Jurkat, Clone E6-1 (cell line): Measurements from ENCODE around the gene IFT88.

Source experiments
- DNase-seq: peaks from one replicate; pipeline ENCODE4 v3.0.0-alpha.2; 2011; ENCODE audit warnings: low read depth, low spot score
- H3K4me3 ChIP-seq: 2 replicates; pipeline ENCODE4 v1.5.1; 2011; ENCODE audit warnings: mild to moderate bottlenecking, low read length, control low read depth, moderate library complexity

IFT88 gene

DNA sequence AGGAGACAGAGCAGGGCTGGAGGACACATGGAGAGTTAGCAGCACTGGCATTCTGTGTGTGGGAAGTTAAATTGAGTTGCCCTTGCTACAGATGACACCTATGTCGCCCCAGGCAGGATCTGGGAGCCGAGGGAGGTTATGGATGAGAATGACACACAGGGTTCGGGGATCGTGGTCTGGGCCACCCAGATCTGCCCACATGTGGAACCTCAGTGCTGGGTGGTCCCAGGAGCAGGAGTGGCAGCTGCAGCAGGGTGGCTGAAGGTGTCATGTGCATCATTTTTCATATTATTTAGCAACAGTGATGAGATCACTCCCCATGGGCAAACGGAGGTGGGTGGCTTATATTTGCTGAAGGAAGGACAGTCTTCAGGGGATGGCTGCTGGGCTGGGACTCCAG, 139.7 kb downstream of the IFT88 start:
- no peak for DNase-seq
- no peak overlapping the region for H3K4me3 ChIP-seq

DNA sequence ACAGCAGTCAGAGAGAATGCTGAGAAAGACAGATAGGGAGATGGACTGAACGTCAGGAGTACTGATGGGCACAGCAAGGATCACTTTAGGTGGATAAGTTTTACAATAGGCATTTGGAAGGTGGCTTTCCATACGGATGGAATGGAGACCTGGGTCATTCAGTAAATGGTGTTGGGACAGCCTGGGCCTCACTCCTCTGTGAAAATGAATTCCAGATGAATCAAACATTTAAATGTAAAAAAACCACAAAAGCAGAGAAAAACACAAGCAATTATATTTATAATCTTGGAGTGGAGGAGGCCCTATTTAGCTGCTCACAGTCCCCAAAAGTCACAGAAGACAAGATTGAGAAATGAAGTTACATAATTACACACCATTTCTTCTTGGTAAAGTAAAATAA, 141.3 kb downstream of the IFT88 start:
- no peak for DNase-seq
- no peak overlapping the region for H3K4me3 ChIP-seq

DNA sequence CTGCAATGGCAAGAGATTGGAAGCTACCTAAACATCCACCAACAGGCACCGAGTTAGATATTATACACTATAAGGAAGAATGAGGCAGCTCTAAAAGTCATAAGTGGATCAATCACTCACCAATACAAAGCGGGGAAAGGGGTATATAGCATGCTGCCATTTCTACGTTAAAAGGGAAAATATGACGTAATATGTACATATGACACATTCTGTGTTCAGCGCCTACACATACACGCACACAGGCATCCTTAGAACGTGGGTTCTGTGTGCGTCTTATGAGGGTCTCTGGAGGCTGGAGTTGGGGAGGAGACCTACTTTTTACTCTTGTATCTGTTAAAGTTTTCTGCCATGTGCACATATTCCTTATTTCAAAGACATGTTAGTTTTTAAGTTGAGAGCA, 142.4 kb downstream of the IFT88 start:
- no peak for DNase-seq
- H3K4me3 ChIP-seq: no peak overlapping the region

DNA sequence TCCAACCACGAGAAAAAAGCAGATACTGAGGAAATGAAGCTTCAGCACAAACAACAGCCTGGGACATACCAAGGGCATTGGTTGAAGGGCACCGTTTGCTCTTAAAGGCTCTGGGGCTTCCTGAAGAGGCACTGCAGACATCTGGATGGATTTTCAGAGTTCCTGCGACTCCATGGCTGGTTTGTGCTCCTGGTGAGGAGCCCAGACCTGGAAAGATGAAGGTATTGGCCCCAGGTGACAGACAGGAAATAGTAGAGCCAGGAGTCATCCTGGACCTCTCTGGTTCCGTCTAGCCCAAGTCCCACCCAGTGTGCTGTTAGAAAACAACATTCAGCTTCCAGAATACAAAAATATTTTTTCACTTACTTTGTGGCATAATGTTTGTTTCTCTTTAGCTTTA, 142.8 kb downstream of the IFT88 start:
- H3K4me3 ChIP-seq: no peak overlapping the region
- DNase-seq: no peak

DNA sequence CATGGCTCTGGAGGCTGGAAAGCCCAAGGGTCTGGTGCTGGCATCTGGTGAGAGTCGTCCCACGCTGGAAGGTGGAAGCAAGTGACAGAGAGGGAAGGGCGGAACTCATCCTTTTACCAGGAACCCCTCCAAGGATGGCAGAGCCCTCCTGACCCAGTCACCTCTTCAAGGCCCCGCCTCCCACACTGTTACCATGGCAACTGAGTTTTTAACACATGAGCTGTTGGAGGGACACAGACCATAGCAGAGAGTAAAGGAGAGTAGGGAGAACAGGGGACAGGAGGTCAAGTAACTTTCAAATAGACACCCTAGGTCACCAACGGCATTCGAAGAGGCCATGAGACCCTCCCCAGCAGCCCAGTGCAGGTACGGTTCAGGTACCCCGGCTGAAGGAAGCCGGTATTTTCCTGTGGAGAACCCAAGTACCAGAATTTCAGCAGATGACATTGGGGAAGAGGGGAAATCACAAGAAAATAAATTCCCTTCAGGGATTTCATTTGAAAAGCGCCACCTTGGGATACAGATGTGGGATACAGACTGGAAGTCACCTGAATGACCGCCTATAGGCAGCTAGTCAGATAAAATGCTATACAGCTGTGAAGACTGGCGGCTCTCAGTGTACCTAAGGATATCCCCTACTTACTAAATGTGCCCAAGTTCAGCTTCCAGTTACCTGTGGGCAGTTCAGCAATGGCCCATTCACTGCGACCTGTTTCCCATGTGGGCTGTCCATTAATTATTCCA, 144.5 kb downstream of the IFT88 start:
- no peak for DNase-seq
- no peak overlapping the region for H3K4me3 ChIP-seq

DNA sequence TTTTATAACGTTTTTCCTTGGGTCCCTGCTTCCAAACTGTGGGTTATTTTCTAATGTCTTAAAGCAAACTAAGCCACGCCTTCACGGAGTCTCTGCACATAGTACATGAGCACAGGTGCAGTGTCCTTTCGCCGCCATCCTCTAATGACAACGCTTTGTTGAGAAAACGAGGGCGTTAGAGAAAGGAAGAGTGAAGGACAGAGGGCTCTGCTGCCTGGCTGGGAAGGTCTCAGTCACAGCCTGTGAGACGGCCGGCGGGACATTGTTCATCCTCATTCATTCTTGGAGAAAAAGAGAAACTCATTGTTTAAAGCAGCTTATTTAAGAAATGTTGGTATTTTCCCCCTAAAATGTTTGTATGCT, 146.0 kb downstream of the IFT88 start:
- no peak for DNase-seq
- H3K4me3 ChIP-seq: no peak overlapping the region

DNA sequence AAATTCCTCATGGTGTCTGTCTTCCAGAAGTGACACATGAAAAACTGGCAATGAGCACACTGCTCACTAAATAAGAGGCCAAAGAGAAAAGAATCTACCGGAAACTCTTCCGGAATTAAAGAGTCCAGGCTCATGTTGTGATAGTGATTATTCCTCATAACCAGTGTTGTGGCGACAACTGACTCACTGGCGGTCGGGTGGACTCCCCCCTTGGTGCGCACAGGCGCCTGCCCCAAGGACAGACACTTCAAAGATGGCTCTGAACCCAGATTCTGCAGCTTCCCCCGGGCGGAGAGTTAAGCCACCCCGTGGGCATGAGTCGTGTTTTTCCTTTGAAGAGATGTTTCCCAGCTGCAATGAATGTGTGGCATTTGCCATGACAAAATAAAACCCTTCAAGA, 146.8 kb downstream of the IFT88 start:
- no peak overlapping the region for H3K4me3 ChIP-seq
- DNase-seq: no peak

DNA sequence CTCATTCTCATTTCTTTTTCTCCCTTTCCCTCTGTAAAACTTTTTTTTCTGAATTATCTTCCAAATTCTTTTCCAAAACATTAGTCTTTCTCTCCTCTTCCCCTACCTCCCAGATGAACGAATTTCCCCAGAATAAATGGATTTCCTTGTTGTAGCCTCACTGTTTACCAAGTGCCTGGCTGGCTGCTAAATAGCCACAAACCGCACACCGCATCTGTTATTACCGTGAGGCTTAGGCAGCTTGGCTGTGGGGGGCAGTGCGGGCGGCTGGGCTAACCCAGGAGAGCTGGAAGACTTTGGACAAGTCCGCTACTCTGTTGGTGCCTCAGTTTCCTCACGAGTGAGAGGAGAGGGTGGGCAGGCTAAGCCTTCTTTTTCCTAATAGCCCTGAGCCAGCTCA, 147.2 kb downstream of the IFT88 start:
- DNase-seq: no peak

DNA sequence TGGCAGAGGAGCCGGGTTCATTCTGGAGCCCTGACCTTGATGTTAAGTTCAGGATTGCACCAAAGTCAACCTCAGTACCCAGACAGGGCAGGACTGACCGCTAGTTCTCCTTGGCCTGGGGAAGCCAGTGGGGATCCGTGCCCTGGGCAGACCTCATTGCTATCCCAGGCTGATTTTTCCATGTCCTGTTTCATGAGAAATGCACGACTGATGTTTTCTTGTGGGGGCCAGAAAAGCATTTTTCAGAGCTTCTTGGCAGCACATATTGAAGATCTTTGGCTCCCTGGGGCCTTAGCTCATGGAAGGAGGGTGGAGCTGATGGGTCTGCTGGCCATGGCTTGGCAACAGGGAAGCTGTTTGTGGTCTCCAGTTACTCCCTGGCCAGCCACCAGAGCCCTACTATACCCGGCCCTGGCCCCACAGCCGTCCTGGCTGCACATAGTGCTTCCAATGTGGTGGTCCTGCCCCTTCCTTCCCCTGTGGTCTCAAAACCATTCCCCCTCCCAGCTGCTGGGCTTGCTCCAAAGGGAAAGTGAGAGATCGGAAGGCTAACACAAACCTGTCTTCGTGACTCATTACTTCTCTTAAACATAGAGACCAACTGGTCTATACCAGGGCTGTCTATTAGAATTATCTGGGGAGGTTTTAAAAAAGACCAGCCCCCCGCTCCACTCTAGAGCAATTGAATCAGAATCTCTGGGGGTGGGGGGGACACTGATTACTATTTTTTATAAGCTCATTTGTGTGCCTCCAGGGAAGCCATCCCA, 147.8 kb downstream of the IFT88 start:
- H3K4me3 ChIP-seq: no peak overlapping the region
- DNase-seq: no peak

More for the DNA sequence above, 147.2 kb downstream of the IFT88 start:
- H3K4me3 ChIP-seq: no peak overlapping the region

DNA sequence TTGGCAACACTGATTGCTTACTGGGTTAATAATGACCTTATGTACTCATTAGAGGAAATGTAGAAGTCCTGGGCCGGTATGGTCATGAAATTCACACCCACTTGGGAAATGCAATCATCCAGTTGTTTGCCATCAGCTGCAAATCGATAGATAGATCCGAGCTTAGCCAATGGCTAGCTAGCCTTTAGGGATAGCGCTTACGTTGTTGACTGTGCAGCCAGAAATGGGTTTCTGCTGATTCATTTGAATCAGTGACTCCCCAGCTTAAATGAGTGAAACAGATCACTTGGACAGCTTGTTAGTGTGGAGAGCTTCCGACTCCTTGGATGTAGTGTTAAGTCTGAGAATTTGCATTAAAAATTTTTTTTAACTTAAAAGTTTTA, 148.4 kb downstream of the IFT88 start:
- no peak overlapping the region for H3K4me3 ChIP-seq
- DNase-seq: no peak

DNA sequence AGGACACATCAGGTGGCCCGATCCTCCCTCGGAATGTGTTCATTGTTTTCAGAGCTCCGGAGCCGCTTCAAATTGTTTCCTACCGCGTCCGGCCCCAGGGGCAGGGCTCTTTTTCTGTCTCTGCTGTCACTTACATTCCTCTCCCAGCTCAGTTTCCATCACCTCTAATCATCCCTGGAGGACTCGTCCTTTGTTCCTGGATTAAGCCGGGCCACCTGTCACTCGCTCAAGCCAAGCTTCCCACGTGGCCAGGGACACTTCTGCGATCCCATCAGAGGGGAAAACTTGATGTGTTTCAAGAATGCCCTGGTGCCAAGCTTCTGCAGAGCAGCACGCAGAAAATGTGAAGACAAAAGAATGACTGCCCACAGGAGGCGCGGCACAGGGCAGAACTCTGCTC, 150.0 kb downstream of the IFT88 start:
- no peak for DNase-seq
- H3K4me3 ChIP-seq: no peak overlapping the region

DNA sequence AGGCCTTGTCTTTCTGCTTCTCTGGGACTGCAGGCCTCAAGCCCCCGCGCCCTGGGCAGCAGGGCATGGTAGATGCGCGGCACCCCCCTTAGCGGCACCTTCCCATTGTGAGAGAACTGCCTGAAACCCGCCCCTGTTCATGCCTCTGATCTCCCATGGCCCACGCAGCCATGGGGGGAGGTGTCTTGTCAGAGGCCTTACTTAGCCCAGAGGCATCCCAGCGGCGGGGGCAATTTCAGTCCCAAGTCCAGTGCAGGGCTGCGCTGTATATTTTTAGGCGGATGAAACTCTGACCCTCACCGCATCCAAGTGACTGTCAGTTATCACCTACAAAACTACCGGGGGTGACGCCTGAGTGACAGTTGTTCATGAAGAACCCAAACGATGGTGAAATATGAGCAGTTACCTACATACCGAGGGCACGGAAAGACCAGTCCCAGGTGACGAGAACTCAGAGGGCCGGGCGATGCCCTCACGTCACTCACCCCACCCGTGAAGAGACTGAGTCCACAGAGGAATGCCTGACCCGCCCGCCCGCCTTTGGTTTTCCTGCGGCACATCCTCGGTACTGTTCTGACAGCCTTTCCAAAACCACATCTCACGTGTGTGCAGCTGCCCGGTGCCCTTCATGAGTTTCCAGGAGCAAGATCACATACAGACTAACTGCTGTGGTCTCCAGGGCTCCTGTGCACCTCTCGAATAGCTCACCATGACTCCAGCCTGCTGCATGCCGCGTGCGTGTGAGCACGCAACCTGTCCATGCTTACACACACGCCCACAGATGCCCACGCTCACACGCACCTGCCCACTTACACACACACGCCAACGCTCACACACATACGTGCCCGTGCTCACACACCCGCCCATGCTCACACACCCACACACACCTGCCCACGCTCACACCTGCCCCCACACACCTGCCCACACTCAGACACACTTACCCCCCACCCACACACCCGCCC, 150.9 kb downstream of the IFT88 start:
- no peak for DNase-seq
- no peak overlapping the region for H3K4me3 ChIP-seq

DNA sequence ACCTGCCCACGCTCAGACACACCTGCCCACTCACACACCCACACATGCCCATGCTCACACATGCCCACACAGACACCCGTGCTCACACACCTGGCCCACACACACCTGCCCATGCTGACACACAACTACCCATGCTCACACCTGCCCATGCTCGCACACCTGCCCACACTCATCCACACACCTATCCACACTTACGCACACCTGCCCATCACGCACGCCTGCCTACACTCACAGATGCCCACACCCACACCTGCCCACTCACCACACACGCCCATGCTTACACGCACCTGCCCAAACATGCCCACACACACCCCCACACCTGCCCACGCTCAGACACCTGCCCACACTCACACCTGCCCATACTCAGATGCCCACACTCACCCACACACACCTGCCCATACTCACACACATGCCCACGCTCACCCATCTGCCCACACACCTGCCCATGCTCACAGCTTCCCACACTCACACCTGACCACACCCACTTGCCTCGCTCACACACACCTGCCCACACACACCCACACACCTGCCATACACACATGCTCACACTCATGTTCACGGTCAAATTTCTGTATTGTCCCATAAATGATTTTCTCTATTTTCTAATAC, 152.1 kb downstream of the IFT88 start:
- DNase-seq: no peak
- H3K4me3 ChIP-seq: no peak overlapping the region

DNA sequence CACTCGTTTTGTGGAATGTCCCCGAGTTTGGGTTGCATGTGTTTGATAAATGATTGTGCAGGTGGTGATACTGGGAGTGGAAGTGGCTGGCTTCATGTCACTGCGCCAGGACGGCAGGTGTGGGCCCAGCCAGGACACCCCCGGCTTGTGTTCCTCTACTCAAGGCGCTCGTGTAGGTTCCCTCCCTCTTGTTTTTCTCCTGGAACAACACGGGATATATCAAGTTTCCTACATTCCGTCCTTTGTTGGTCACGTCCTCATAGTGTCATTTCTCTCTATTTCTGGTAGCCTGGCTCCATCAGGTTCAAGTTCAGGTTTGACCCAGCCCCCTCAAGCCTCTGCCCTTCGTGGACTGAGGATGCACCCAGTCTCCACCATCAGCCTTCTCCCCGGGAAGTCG, 152.8 kb downstream of the IFT88 start:
- no peak for DNase-seq
- no peak overlapping the region for H3K4me3 ChIP-seq

DNA sequence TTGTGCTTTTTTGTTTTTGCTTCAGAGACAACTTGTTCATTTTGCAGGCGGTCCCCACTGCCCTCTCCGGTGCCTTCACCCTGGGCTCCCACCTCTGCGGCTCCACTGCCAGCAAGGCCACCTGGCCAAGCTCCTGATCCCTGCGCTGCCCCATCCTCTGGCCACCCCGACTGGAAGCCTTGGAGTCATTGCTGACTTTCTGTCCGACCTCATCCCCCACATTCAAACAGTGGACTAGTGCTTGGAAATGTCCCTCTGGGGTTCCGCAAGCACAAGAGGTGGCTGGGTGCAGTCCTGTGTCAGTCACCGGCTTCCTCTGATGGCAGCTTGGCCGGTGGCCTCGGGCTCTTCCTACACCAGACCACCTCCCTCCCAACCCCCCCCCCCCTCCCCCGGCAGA, 153.5 kb downstream of the IFT88 start:
- no peak overlapping the region for H3K4me3 ChIP-seq
- DNase-seq: no peak

DNA sequence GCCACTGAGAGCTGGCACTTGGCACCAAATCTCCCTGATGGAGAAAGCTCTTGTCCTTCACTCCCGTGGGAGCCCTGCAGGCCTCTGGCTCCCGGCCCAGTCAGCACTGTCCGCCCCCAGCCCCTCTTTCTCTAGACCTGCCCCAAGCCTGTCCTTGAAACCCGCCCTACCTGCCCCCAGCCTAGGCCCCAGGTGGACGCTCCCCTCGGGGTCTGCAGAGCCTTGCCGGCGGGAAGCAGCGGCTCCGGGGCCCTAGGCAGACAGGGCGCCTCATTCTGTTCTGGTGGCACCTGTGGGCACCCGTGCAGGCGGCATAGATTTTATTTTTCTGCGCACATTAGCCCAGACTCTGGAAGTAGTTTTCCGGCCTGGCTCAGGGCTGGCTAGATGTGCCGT, 154.1 kb downstream of the IFT88 start:
- DNase-seq: no peak
- H3K4me3 ChIP-seq: no peak overlapping the region

DNA sequence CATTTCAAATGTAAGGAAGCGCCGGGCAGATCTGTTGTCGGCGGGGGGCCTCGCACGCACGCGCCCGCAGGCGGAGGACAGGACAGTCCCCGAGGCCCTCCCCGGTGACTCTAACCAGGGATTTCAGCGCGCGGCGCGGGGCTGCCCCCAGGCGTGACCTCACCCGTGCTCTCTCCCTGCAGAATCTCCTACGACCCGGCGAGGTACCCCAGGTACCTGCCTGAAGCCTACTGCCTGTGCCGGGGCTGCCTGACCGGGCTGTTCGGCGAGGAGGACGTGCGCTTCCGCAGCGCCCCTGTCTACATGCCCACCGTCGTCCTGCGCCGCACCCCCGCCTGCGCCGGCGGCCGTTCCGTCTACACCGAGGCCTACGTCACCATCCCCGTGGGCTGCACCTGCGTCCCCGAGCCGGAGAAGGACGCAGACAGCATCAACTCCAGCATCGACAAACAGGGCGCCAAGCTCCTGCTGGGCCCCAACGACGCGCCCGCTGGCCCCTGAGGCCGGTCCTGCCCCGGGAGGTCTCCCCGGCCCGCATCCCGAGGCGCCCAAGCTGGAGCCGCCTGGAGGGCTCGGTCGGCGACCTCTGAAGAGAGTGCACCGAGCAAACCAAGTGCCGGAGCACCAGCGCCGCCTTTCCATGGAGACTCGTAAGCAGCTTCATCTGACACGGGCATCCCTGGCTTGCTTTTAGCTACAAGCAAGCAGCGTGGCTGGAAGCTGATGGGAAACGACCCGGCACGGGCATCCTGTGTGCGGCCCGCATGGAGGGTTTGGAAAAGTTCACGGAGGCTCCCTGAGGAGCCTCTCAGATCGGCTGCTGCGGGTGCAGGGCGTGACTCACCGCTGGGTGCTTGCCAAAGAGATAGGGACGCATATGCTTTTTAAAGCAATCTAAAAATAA, 154.7 kb downstream of the IFT88 start:
- H3K4me3 ChIP-seq: no peak overlapping the region
- no peak for DNase-seq

DNA sequence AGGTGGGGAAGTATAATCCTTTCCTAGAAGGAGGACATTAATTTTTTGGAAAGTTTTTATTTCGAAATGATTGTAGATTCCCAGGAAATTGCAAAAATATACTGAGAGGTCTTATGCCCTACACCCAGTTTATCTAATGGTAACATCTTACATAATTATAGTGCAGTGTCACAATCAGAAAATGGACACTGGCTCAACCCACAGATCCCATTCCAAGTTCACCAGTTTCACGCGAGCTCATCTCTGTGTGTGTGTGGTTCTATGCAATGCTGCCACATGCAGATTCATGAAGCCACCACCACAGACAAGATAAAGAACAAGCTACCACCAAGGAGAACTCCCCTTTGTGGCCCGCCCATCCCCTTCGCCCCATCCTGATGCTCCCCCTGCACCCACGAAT, 160.9 kb downstream of the IFT88 start:
- no peak overlapping the region for H3K4me3 ChIP-seq
- no peak for DNase-seq
